Endothelial cell (in vitro differentiated cells): ENCODE measurements around the gene MGAT4A. TPM values are rescaled to one million over a fixed set of nuclear protein-coding genes. Genes with fewer than 3 reads are reported as not detected.

Experiments used
- DNase-seq: peaks from one replicate; pipeline ENCODE4 v3.0.0; 2021; ENCODE audit warnings: low spot score
- H3K27ac Mint-ChIP-seq: one replicate; pipeline ENCODE4 v1.8.0; 2021; ENCODE audit warnings: mixed read lengths, inconsistent platforms; ENCODE audit not compliant: unreplicated experiment
- H3K27me3 Mint-ChIP-seq: one replicate; pipeline ENCODE4 v1.8.0; 2021; ENCODE audit warnings: mild to moderate bottlenecking, moderate library complexity, mixed read lengths, inconsistent platforms; ENCODE audit not compliant: unreplicated experiment
- H3K36me3 Mint-ChIP-seq: one replicate; pipeline ENCODE4 v1.8.0; 2021; ENCODE audit warnings: mild to moderate bottlenecking, low read depth, mixed read lengths, inconsistent platforms; ENCODE audit not compliant: unreplicated experiment
- H3K4me1 Mint-ChIP-seq: one replicate; pipeline ENCODE4 v1.8.0; 2021; ENCODE audit warnings: mild to moderate bottlenecking, mixed read lengths, inconsistent platforms; ENCODE audit not compliant: unreplicated experiment
- H3K4me3 Mint-ChIP-seq: one replicate; pipeline ENCODE4 v1.8.0; 2021; ENCODE audit warnings: mild to moderate bottlenecking, mixed read lengths, inconsistent platforms; ENCODE audit not compliant: unreplicated experiment
- H3K9me3 Mint-ChIP-seq: one replicate; pipeline ENCODE4 v1.8.0; 2021; ENCODE audit warnings: mixed read lengths, inconsistent platforms; ENCODE audit not compliant: unreplicated experiment
- total RNA-seq: library from RNA; stranded (reverse); fragmentation: NEBNext Ultra II Directional; extraction: Animal tissue kit (Norgen Biotek cat#: 25700); gene quantifications from one replicate; pipeline ENCODE4 v1.2.1, GENCODE V29; 2021; ENCODE audit not compliant: unreplicated experiment
- TF ChIP-seq, protein P1 (sequence below): fragments of 200-600 bp; sonication (generic); IDR thresholded peaks from one replicate; pipeline ENCODE4 v1.5.0; 2021; ENCODE audit warnings: antibody characterized with exemption; ENCODE audit not compliant: unreplicated experiment

The MGAT4A gene
- total RNA-seq, 1 donor from 2014 or later: 7.3 TPM

GRCh38 chr2:98777076-98777475 lies 46.1 kb upstream of the MGAT4A start:
- Mint-ChIP-seq H3K36me3 (peaks cover 5% of the 10 kb centered on the region), H3K27me3 (peaks cover 3% of the 10 kb centered on the region), H3K27ac (no peak overlapping the region), H3K4me3 (no peak overlapping the region), H3K4me1 (peaks cover 2% of the 10 kb centered on the region), H3K9me3 (no peaks in the 10 kb centered on the region)
- no peak for DNase-seq
- TF ChIP-seq, protein P1, sequence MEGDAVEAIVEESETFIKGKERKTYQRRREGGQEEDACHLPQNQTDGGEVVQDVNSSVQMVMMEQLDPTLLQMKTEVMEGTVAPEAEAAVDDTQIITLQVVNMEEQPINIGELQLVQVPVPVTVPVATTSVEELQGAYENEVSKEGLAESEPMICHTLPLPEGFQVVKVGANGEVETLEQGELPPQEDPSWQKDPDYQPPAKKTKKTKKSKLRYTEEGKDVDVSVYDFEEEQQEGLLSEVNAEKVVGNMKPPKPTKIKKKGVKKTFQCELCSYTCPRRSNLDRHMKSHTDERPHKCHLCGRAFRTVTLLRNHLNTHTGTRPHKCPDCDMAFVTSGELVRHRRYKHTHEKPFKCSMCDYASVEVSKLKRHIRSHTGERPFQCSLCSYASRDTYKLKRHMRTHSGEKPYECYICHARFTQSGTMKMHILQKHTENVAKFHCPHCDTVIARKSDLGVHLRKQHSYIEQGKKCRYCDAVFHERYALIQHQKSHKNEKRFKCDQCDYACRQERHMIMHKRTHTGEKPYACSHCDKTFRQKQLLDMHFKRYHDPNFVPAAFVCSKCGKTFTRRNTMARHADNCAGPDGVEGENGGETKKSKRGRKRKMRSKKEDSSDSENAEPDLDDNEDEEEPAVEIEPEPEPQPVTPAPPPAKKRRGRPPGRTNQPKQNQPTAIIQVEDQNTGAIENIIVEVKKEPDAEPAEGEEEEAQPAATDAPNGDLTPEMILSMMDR: no peak

GRCh38 chr2:98776136-98776535 lies 45.2 kb upstream of the MGAT4A start:
- Mint-ChIP-seq H3K4me3 (no peak overlapping the region), H3K27ac (no peak overlapping the region), H3K36me3 (no peaks in the 10 kb centered on the region), H3K27me3 (peaks cover 7% of the 10 kb centered on the region), H3K4me1 (peaks cover 7% of the 10 kb centered on the region), H3K9me3 (no peaks in the 10 kb centered on the region)
- TF ChIP-seq, protein P1: no peak
- DNase-seq: no peak

- peaks cover 11% of the 10 kb centered on the region for H3K27me3 Mint-ChIP-seq
- TF ChIP-seq, protein P1: no peak
- no peak for DNase-seq
- no peak overlapping the region for H3K27ac Mint-ChIP-seq
- H3K36me3 Mint-ChIP-seq: peaks cover 4% of the 10 kb centered on the region
- H3K9me3 Mint-ChIP-seq: no peaks in the 10 kb centered on the region
- H3K4me1 Mint-ChIP-seq: peaks cover 7% of the 10 kb centered on the region
- H3K4me3 Mint-ChIP-seq: no peak overlapping the region
Measured at GRCh38 chr2:98775146-98775986, 44.4 kb upstream of the MGAT4A start.

DNA sequence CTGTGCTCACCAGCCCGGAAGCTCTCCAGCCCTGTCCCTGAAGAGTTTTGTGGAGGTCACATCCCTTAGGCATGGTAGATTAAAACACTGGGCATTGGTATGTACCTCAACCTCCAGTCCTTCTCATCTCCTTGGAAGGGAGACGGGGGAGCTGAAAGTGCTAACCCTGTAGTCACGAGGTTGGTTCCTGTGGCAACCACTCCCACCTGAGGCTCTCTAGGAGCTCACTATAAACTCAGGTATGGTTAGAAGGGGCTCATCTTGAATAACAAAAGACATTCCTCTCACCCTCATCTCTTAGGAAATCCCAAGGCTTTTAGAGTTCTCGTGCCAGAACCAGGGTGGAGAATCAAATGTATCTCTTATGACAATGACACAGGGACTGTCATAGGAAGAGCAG lies 43.0 kb upstream of the MGAT4A start:
- no peak for DNase-seq
- no peak overlapping the region for H3K27ac Mint-ChIP-seq
- peaks cover 11% of the 10 kb centered on the region for H3K27me3 Mint-ChIP-seq
- peaks cover 4% of the 10 kb centered on the region for H3K36me3 Mint-ChIP-seq
- H3K9me3 Mint-ChIP-seq: no peaks in the 10 kb centered on the region
- H3K4me1 Mint-ChIP-seq: peaks cover 7% of the 10 kb centered on the region
- no peak overlapping the region for H3K4me3 Mint-ChIP-seq
- TF ChIP-seq, protein P1: no peak

DNA sequence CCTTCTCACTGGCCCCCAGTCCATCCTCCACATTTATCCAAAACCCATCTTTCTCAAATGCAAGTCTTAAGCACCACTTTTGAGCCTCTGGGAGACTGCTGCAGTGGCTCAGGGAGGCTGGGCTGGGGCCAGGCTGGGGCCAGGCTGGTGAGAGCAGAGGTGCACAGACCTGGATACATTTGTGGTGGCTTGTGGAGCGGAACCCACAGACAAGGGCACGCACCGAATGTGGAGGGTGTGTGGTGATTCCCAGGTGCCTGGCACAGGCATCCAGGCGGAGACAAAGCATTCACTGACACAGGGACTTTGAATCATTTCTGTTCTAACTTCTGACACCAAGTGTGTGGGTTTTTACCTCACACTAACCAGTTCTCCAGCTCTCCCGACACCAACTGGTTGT lies 42.2 kb upstream of the MGAT4A start:
- H3K4me3 Mint-ChIP-seq: no peak overlapping the region
- DNase-seq: no peak
- TF ChIP-seq, protein P1: no peak
- H3K9me3 Mint-ChIP-seq: no peaks in the 10 kb centered on the region
- peaks cover 14% of the 10 kb centered on the region for H3K27me3 Mint-ChIP-seq
- H3K4me1 Mint-ChIP-seq: peaks cover 7% of the 10 kb centered on the region
- no peak overlapping the region for H3K27ac Mint-ChIP-seq
- H3K36me3 Mint-ChIP-seq: peaks cover 4% of the 10 kb centered on the region
